Left renal pelvis (tissue), 4 donors: ENCODE data around the gene AZIN2. TPM values are rescaled to one million over a fixed set of nuclear protein-coding genes. Genes with fewer than 3 reads are reported as not detected.
A peak's percentile ranks its signal among the peaks of the same experiment; 100 is the strongest.

Experiments
- DNase-seq, 4 donors: peaks; one replicate each; pipeline ENCODE4 v3.0.0-alpha.2; 2013; ENCODE audit warnings: low read depth in 4 of 4, low spot score in 3 of 4
- polyA plus RNA-seq, 4 donors: library from polyadenylated mRNA; unstranded; fragments of 120-200 nt; gene quantifications; one replicate each; pipeline ENCODE4 v1.2.1, GENCODE V29; 2013; ENCODE audit not compliant: insufficient read length in 4 of 4

Gene AZIN2
- polyA plus RNA-seq, 4 donors: 5.9 to 9.4 (median 7.8) TPM

- no peak for DNase-seq
These were observed 68.7 kb downstream of the AZIN2 start for GRCh38 chr1:33149453-33150190.

DNA sequence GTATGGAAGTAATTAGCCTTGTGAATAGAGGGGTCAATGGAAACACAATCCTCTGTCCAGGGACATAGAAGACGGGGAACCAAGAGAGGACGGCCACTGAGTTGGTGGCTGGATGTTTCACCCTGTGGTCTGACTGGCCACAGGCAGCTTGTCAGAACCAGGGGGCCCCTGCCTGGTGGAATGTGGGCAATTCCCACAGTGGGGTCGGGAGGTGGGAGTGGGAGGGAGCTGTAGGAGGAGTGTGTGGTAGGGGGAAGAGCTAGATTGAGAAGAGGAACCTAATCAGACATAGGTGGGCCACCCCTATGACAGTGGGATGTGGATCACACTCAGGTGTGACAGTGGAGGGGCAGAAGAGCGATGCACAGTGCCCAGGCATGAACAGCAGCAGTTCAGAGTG, 69.6 kb downstream of the AZIN2 start:
- DNase-seq: no peak

- DNase-seq: no peak
These were observed 70.2 kb downstream of the AZIN2 start for GRCh38 chr1:33151116-33151515.

DNA sequence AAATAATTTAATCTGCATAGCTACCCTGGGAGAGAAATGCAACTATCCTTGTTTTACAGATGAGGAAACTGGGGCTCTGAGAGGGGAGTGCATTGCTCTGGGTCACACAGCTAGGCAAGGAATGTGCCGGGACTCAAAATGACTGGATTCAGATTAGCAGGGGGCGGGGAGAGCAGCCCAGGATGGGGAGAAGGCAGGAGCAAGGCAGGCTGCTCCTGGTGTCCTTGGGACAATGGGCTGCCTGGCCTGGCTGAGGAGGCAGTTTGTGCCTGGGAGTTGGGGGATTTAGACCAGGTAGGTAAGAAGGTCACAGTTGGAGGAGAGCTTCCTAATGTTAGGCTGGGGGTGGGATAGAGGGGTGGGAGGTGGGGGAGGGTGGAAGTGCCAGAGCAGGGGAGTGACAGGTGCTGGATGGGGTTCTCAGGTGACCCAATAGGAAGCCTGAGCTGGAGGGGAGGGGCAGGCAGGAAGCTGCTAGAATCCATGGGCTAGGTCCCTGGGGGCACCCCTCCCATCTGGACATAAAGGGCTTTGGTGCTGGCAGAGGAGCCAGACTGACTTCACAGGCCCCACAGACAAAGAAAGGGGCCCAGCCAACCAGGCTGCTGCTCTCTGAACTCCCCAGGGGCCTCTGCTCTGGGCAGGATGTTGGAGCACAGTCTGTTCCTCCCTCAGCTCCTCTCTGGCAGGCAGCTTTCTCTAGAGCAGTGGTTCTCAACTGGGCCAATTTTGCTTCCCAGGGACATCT, 71.9 kb downstream of the AZIN2 start:
- DNase-seq: no peak

DNA sequence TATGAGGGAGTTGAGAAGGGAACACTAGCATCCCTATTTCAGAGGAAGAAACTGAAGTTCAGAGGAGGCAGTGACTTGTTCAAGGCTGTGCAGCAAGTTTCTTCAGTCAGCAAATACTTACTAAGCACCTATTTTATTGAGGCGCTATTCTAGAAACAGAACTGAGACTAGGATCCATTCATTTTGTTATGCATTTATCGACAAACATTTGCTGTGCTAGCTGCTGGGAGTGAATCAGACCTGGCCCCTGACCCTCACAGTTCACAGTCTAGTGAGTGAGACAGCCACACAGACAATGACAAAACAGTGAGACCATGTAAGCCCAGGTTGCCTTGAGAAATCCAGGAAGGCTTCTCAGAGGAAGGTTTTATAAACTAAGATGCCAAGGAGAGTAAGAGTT, 72.7 kb downstream of the AZIN2 start:
- DNase-seq: no peak

DNA sequence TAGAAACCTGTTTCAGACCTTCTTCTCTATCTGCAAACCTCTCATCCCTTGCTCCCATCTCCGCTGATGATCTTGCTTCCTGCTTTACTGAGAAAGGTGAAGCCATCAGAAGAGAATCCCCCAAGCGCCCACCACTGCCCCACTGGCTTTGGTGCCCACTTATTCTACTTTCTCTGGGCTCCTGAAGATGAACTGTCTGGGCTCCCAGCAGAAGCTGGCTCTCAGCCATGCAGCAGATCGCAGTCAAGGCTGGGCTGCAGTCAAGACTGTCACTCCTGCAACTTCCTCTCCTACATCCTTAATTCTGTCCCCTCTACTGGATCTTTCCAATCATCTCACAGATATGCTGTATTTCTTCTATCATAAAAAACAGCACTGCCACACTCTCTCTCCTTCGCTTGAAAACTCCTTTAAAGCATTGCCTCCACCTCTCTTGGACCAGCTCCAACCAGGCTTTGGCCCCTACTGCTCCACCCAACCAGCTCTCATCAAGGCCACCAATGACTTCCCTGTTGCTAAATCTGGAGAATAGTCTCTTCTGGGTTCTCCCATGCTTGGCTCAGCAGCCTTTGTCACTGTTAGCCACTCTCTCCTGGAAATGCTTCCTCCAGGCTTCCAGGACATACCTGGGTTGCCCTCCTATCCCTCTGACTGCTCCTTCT, 75.1 kb downstream of the AZIN2 start:
- no peak for DNase-seq

- DNase-seq: no peak
These were observed 76.2 kb downstream of the AZIN2 start for GRCh38 chr1:33157131-33157530.

GRCh38 chr1:33158366-33158765, 77.4 kb downstream of the AZIN2 start:
- no peak for DNase-seq

DNA sequence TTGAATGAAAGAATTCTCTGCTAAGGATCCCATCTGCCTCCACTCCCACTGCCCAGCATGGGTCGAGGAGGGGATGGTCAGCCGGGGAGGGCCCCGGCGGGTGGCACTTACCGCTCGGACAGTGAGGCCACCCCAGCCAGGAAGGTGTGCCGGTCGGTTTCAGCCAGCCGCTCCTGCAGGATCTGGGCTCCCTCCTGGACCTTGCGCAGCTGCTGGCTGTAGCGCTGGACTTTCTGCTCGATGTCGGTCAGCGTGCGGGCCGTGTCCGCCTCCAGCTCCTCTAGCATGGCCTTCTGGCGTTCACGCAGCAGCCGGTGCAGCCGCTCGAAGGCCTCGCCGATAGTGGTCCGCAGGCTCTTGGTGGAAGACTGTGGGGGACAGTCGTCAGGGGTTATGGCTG, 78.6 kb downstream of the AZIN2 start:
- no peak for DNase-seq

GRCh38 chr1:33161061-33161681, 80.2 kb downstream of the AZIN2 start:
- DNase-seq: peak in 1 of 4 donors; percentile 54

- DNase-seq: no peak
These were observed 81.2 kb downstream of the AZIN2 start for GRCh38 chr1:33162141-33162540.

DNA sequence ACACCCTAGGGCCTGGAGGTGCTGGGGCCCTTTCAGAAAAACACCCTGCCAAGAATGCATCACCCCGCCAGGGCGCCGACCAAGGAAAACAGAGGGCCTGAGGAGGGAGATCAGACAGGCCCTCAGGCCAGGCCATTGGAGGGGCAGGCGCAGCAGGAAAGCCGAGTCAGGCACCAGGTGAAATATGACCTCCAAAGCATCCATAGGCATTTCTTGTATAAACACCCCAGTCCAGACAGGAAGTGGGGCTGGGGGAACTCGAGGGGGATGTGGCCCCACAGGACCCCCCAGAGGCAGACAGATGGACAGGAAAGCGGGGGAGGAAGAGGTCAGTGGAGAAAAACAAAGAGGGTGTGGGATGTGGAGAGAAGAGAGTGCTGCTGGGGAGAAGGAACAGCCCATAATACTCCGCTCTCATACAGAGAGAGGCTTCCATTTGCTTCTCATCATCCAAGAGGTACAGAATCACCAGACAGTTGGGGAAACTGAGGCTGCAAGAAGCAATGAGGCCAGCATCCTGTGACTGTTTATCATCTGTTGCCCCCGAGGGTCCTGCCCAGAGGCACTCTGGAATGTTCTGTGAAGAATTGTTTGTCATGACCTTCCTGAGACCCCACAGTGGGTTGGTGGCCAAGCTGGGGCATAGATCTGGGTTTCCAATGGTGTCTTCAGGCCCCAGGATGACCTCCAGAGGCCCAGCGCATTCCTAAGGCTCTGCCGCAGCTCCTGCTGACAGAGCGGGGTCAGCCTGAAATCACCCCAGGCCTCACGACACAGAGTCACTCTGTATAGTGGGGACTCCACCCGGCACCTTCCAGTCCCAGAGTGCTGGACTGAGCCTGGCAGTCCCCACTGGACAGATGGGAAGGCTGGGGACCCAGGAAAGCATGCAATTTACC, 82.9 kb downstream of the AZIN2 start:
- DNase-seq: peak in 3 of 4 donors; percentile 66 to 82 (median 75)

DNA sequence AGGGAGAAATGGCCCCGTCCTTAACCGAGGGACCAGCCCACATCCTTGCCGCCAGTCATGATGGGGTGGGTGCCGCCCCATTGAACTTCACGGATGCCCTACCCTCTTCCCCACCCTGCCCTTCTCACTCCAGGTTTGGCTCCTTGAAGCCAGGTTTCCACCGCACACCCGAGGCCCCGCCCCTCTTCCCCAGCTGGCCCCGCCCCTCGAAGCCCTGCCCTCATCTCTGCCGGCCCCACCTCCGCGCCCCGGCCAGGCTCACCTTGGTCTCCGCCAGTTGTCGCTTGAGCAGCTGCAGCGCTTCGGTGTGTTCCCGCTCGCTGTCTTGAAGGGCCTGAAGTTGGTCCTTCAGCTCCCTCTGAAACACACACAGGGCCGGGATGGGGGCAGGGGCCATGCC, 84.3 kb downstream of the AZIN2 start:
- no peak for DNase-seq

GRCh38 chr1:33165809-33166208, 84.9 kb downstream of the AZIN2 start:
- DNase-seq: no peak

GRCh38 chr1:33167650-33168447, 86.9 kb downstream of the AZIN2 start:
- DNase-seq: no peak

- no peak for DNase-seq
These were observed 87.8 kb downstream of the AZIN2 start for GRCh38 chr1:33168556-33169289.

DNA sequence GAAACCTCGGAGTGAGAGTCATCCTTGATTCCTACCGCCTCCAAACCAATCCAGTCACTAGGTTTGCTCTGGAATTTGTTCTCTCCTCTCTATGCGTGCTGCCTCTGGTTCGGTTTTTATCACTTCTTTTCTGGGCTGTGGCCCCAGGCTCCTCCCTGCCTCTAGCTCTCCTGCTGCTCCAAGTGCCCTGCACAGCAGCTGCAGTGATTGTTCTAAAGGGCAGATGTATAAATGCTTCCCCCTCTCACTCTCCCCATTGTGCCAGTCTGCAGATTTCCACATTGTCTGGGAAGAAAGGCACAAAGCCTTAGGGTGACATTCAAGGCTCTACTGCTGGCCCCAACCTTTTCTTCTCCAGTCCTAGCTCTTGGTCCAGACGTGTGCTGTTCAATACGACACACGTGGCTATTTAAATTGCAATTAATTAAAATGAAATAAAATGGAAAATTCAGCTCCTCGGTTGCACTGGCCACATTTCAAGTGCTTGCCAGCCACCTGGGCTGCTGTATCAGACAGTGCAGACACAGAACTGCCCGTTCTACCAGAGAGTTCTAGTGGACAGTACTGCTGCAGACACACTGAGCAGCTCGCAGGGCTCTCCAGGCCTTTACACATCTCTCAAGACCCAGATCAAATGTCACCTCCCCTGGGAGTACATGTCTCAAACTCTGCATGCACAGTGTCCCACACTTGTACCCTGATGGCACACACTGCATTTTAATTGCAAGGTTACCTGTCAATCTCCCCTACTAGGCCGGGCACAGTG, 88.5 kb downstream of the AZIN2 start:
- no peak for DNase-seq
